NCI-H524 treated with DMSO at 0.1 percent for 48 hours (cell line): ENCODE measurements around the gene GALM.
"Not testable (repeated sequence)": the region's sequence is repeated elsewhere in the genome, so short reads cannot be mapped to it uniquely, and the experiment has no call there.

ENCODE experiments used
- DNase-seq: peaks from one replicate; lab custom pipeline; 2025; lab: John Stamatoyannopoulos, UW

GALM gene

DNA sequence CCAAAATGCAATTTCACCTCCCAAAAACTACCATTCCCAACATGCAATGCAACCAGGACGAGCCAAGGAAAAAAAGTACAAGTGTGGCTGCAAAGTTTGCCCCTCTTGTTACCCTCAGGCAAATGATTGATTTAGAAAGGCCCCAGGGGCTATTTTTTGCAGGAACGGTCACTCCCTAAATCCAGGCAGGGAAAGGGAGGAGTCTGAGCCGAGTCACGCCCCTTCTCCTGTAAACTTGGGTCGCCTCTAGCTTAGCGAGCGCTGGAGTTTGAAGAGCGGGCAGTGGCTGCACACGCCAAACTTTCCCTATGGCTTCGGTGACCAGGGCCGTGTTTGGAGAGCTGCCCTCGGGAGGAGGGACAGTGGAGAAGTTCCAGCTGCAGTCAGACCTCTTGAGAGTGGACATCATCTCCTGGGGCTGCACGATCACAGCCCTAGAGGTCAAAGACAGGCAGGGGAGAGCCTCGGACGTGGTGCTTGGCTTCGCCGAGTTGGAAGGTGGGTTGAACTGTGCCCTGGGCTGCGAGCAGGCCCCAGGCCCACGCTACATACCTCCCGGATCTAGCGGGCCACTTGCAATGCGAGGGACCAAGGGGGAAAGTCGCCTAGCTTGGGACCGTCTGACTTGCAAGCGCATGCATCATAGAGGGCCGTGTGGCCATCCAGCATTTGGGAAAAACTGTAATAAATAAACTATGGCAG, at the start of gene GALM:
Gene GALM, plus strand, starts transcription at position 261 of the 702 bp plus-strand sequence. Its CDS starts 48 bp downstream, at position 309.
- DNase-seq, result peak; percentile 66

GRCh38 chr2:38617301-38617700, 48.6 kb upstream of the GALM start:
- DNase-seq, result no peak

DNA sequence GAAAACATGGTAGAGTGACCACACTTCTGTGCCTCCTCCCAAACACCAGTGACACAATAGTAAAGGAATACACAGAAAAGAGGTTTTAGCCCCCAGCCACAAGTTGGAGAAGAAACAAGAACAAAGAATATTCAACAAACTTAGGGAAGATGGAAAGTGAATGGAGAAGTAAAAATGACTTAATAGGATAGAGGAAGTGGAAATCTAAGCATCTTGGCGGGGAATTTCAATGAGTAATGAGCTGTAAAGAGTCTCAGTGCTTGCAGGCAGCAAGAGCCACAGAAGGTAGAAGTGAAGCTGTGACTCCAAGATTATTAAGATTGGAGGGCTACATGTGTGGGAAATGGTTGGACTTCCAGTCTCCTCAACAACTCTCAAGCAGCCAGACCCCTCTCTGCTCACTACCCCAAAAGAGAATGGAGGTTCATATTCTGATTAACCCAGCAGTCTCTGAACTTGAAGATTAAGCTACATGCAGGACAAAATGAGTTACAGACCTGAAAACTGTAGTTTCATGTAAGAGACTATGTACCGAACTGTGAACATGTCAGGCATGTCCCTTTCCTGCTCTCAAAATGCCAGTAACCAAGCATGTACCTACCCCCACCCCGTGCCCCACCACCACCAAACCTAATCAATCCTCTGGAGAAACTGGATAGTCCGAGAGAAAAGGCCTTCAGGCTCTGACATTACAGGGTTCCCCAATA, 46.3 kb upstream of the GALM start:
- DNase-seq, result no peak

DNA sequence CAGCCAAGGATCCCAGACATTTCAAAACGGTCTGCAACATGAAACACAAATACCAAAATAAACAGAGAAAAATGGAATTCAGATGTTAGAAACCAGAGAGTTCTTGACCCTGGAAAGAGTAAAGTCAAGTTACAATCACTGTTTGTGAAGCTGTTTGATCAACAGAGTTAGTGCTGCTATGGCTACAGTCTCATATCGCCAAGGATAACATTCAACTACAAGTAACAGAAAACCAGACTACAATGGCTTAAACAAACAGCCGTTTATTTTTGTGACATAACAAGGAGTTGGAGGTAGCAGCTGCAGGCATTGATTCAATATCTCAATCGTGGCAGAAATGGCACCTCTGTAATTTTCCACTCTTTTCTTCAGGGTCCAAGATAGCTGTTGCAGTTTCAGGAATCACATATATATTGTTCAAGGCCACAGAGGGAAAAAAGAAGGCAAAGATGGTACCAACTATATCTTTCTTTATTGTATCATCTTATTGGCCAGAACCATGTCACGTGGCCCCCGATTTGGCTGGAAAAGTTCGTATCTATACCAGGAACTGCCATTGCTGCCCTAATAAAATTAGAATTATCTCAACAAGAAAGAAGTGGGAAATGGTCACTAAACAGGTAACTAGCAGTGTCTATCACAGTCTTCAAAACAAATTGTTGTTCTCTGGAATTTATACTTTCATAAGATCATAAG, 45.5 kb upstream of the GALM start:
- no peak for DNase-seq

DNA sequence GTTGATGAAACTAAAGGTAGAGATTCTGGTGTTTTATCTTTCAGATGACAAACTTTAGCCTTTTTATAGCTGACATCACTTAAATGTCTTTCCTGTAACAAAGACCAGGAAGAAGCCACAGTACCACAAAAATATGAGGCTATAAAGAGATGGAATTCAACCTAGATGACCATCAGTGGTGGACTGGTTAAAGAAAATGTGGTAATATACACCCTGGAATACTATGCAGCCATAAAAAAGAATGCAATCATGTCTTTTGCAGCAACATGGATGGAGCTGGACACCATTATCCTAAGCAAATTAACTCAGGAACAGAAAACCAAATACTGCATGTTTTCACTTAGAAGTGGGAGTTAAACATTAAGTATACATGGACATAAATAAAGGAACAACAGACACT, 44.9 kb upstream of the GALM start:
- no peak for DNase-seq

DNA sequence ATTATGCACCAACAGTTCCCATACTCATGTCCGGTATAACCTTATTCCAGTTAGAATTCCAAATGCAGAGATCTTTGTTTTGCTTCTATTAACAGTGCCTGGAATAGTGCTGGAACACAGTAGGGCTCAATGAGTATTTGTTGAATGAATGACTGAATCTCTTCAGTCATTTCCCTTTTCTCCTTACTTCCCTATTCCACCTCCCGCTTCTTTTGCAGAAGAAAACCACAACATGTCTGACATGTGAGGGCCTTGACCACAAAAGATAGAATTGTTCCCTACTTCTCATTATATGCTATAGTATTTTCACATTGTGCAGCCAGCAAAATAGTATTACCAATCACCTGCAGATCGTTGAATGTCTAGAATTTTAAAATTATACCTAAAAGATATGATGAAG, 43.7 kb upstream of the GALM start:
- no peak for DNase-seq

GRCh38 chr2:38626326-38627035, 39.4 kb upstream of the GALM start:
- DNase-seq, result no peak

DNA sequence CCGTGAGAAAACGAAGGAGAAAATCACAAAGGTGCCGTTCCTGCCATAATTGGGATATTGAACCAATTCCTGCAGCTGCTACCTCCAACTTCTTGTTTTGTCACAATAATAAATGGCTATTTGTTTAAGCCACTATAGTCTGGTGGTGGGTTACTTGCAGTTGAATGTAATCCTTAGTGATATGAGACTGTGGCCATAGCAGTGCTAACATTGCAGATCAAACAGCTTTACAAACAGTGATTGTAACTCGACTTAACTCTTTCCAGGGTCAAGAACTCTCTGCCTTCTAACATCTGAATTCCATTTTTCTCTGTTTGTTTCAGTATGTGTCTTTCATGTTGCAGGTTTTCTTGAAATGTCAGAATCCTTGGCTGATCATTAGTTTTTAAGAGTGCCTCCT, 38.5 kb upstream of the GALM start:
- no peak for DNase-seq

GRCh38 chr2:38629684-38630083, 36.2 kb upstream of the GALM start:
- no peak for DNase-seq

DNA sequence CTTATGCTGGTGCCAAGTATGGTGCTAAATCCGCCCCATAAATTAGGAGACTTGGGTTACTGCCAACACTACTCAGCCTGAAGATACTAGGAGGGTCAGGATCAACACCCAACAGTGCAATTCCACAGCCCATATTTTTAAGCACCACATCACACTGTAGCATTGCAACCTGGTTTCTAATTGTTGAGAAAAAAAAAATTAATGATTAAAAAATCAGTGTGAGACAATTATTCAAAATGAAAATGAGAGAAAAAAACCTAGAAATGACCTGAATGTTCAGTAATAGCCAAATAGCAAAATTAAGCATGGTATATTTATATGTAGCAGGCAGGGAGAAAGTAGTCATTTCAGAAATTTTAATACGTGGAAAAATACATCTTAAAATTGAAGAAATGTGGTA, 33.9 kb upstream of the GALM start:
- no peak for DNase-seq

DNA sequence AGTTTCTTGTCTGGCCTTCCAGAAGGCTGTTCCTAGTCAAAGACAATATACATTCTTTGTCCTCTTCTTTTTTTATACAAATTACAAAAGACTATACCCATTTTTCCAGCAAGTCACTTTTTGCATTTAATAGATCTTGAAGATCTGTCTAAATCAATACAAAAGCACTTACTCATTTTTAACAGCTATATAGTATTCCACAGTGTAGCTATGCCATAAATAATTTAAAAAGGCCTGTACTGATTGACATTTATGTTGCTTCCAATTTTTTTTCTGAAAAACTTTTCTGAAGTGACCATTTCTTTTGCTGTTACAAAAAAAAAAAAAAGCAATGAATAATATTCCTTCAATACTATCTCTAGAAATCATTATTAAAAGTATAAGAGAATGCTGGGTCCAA, 32.9 kb upstream of the GALM start:
- no peak for DNase-seq

DNA sequence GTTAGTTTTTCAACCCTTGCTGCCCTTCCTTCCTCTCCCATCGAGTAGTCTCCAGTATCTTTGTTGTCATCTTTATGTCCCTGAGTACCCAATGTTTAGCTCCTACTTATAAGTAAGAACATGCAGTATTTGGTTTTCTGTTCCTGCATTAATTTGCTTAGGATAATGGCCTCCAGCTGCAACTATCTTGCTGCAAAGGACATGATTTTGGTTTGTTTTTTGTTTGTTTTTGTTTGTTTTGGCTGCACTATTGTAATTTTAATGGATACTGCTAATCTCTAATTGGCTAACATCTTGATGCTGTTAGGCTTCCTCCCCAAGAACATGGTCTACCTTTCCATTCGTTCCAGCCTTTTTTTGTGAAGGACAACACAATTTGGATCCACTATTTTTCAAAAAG, 32.0 kb upstream of the GALM start:
- no peak for DNase-seq

GRCh38 chr2:38634684-38635083, 31.2 kb upstream of the GALM start:
- no peak for DNase-seq

GRCh38 chr2:38635139-38635538, 30.8 kb upstream of the GALM start:
- no peak for DNase-seq

- DNase-seq, result no peak
Measured at GRCh38 chr2:38636069-38636468, 29.8 kb upstream of the GALM start.

DNA sequence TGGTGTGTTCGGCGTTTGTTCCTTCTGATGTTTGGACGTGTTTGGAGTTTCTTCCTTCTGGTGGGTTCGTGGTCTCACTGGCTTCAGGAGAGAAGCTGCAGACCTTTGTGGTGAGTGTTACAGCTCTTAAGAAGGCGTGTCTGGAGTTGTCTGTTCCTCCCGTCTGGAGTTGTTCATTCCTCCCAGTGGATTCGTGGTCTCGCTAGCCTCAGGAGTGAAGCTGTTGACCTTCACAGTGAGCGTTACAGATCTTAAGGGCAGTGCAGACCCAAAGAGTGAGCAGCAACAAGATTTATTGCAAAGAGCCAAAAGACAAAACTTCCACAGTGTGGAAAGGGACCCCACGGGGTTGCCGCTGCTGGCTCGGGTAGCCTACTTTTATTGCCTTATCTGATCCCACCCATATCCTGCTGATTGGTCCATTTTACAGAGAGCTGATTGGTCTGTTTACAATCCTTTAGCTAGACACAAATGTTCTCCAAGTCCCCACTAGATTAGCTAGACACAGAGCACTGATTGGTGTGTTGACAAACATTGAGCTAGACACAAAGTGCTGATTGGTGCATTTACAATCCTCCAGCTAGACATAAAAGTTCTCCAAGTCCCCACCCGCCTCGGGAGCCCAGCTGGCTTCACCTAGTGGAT, 23.4 kb upstream of the GALM start:
- not testable (repeated sequence) for DNase-seq

GRCh38 chr2:38643021-38643671, 22.8 kb upstream of the GALM start:
- no peak for DNase-seq

DNA sequence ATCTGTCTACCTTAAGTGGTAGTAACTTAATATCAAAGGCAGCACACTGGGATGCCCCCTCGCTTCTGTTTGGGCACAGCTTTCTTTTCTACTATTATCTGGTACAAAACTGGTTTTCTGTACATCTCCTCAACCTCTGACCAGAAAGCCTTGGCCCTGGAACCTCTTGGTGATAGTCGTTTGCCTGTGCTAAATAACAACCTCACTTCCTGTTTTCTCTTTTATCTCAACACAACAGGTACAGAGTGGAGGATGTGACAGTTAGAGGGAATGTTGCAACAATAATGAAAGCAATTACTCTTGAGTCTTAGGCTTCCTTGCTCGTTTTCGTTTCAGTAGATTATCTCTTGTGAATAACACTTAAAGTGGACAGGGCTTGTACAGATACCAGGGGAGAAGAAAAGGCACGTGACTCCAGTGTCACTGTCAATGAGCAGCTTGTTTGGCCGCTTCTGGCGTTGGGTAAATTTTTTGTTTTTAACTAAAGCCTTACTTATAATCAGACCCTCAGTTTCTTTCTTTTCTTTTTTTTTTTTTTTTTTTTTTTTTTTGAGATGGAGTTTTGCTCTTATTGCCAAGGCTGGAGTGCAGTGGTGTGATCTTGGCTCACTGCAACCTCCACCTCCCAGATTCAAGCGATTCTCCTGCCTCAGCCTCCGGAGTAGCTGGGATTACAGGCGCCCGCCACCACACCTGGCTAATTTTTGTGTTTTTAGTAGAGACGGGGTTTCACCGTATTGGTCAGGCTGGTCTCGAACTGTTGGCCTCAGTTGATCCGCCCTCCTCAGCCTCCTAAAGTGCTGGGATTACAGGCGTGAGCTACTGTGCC, 22.0 kb upstream of the GALM start:
- DNase-seq, result not testable (repeated sequence)

DNA sequence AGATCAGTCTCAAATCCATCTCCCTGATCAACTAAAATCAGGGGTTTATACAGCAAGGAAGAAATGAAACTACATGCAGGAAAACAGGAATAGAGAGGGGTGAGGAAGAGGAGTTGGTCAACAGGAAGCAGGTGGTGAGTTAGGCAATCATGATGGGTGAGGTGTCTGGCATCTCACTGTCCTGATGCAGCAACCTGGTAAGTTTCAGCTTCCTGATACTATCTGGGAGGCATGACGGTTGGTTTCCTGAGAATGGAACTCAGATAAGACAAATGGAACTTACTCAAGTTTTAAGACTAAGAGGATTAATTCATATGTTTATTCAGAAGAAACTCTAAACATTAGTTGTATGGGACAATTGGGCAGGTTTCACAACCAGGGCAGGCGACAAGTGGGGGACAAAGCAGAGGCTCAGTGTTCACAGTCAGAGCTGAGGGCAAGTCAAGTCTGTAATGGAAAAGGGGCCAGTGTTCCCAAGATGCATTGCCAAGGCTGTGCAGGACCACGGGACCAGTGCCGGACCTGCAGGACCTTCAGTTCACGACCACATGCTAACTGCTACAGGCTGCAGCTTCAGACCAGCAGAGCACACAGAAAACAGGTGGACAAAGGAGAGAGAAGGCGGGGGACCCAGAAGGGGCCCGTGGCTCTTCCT, 17.7 kb upstream of the GALM start:
- no peak for DNase-seq

DNA sequence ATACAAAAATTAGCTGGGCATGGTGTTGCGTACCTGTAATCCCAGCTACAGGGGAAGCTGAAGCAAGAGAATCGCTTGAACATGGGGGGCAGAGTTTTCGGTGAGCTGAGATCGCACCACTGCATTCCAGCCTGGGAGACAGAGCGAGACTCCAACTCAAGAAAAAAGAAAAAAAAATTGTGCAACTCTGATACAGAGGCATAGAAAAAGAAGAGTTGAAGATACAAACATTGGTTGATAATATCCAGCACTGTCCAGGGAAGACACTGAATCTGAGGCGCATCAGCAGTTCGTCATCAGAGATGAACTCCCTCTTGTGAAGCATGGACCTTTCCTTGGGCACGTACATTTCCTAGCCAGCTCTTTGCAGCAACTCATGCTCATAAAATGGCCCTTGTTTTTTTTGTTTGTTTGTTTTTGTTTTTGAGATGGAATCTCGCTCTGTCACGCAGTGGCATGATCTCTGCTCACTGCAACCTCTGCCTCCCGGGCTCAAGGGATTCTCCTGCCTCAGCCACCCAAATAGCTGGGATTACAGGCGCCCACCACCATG, 16.7 kb upstream of the GALM start:
- DNase-seq, result no peak
